ENCODE results near the gene HDAC7. TPM values are rescaled to one million over a fixed set of nuclear protein-coding genes. Genes with fewer than 3 reads are reported as not detected.

HDAC7 gene
- total RNA-seq, 2 experiments from 2014 or later = 373 to 382 TPM

- ATAC-seq = no peak
- Mint-ChIP-seq H3K27me3 (no peaks in the 10 kb centered on the region), H3K4me3 (no peak overlapping the region), H3K36me3 (ENCODE audit: low read depth) (peaks cover 65% of the 10 kb centered on the region), H3K9me3 (no peaks in the 10 kb centered on the region), H3K4me1 (ENCODE audit: low read depth) (peaks cover 61% of the 10 kb centered on the region), H3K27ac (peak overlapping the region; percentile 78)
- DNase-seq = no peak
- intact Hi-C loops (cut with micrococcal nuclease) = no loop called here
- POLR2A ChIA-PET = interaction anchor here (1.0 to 37.9 kb wide), 5 partner anchors 9 to 35 kb away, joined by 3 to 904 read pairs (median 4); no protein-coding TSS in a partner anchor
- CTCF ChIA-PET = interaction anchor here (0.9 to 19.8 kb wide), 7 partner anchors 9 to 69 kb away, joined by 3 to 624 read pairs (median 4); no protein-coding TSS in a partner anchor
- TF ChIP-seq CTCF (IDR thresholded peaks at IDR 0.05) = no peak
Measured at GRCh38 chr12:47799357-47799955, 20.2 kb downstream of the HDAC7 start.

GRCh38 chr12:47798382-47798948 lies 21.2 kb downstream of the HDAC7 start:
- H3K27ac Mint-ChIP-seq = peak overlapping the region; percentile 78
- POLR2A ChIA-PET = interaction anchor here (0.8 to 37.9 kb wide), 6 partner anchors 9 to 36 kb away, joined by 3 to 904 read pairs (median 4); no protein-coding TSS in a partner anchor

GRCh38 chr12:47797441-47797840 lies 22.3 kb downstream of the HDAC7 start:
- H3K4me1 Mint-ChIP-seq (ENCODE audit: low read depth) = peaks cover 41% of the 10 kb centered on the region

More at GRCh38 chr12:47798382-47798948, 21.2 kb downstream of the HDAC7 start:
- CTCF ChIA-PET = interaction anchor here (1.0 to 19.8 kb wide), 10 partner anchors 9 to 89 kb away, joined by 3 to 624 read pairs (median 6); no protein-coding TSS in a partner anchor
- H3K36me3 Mint-ChIP-seq (ENCODE audit: low read depth) = peaks cover 63% of the 10 kb centered on the region
- H3K27me3 Mint-ChIP-seq = no peaks in the 10 kb centered on the region
- H3K4me1 Mint-ChIP-seq (ENCODE audit: low read depth) = peaks cover 51% of the 10 kb centered on the region
- intact Hi-C loops (cut with micrococcal nuclease) = no loop called here
- no peak overlapping the region for H3K4me3 Mint-ChIP-seq
- ATAC-seq (no peak), DNase-seq (no peak)
- no peaks in the 10 kb centered on the region for H3K9me3 Mint-ChIP-seq
- TF ChIP-seq CTCF (IDR thresholded peaks at IDR 0.05) = no peak

GRCh38 chr12:47795814-47796411 lies 23.8 kb downstream of the HDAC7 start:
- H3K27ac Mint-ChIP-seq = no peak overlapping the region
- intact Hi-C loops (cut with micrococcal nuclease) = no loop called here

More at GRCh38 chr12:47797441-47797840, 22.3 kb downstream of the HDAC7 start:
- H3K27me3 Mint-ChIP-seq = no peaks in the 10 kb centered on the region
- H3K27ac Mint-ChIP-seq = peak overlapping the region; percentile 46
- DNase-seq = peak; percentile 56
- intact Hi-C loops (cut with micrococcal nuclease) = no loop called here
- ATAC-seq = peak; percentile 57
- CTCF ChIA-PET = interaction anchor here (1.0 to 19.8 kb wide), 8 partner anchors 11 to 88 kb away, joined by 3 to 624 read pairs (median 6); no protein-coding TSS in a partner anchor
- H3K36me3 Mint-ChIP-seq (ENCODE audit: low read depth) = peaks cover 59% of the 10 kb centered on the region
- POLR2A ChIA-PET = interaction anchor here (0.9 to 37.9 kb wide), 5 partner anchors 10 to 86 kb away, joined by 3 to 904 read pairs (median 5); no protein-coding TSS in a partner anchor
- TF ChIP-seq CTCF (IDR thresholded peaks at IDR 0.05) = peak; percentile 19
- no peaks in the 10 kb centered on the region for H3K9me3 Mint-ChIP-seq
- no peak overlapping the region for H3K4me3 Mint-ChIP-seq

More at GRCh38 chr12:47795814-47796411, 23.8 kb downstream of the HDAC7 start:
- ChIA-PET POLR2A (interaction anchor here (0.9 to 37.9 kb wide), 4 partner anchors 10 to 39 kb away, joined by 3 to 904 read pairs (median 5); no protein-coding TSS in a partner anchor), CTCF (interaction anchor here (0.6 to 19.8 kb wide), 3 partner anchors 38 to 594 kb away, joined by 3 to 624 read pairs (median 4); no protein-coding TSS in a partner anchor)
- Mint-ChIP-seq H3K27me3 (no peaks in the 10 kb centered on the region), H3K4me1 (ENCODE audit: low read depth) (peaks cover 25% of the 10 kb centered on the region), H3K9me3 (no peaks in the 10 kb centered on the region), H3K36me3 (ENCODE audit: low read depth) (peaks cover 58% of the 10 kb centered on the region), H3K4me3 (no peak overlapping the region)
- TF ChIP-seq CTCF (IDR thresholded peaks at IDR 0.05) = no peak
- ATAC-seq (no peak), DNase-seq (no peak)

Data from activated CD8-positive, alpha-beta T cell treated with anti-CD3 and anti-CD28 coated beads for 36 hours (primary cell).